Gastroesophageal sphincter (tissue), 4 donors: ENCODE measurements around the gene GMIP. TPM values are rescaled to one million over a fixed set of nuclear protein-coding genes. Genes with fewer than 3 reads are reported as not detected.
"Not testable (repeated sequence)": the region's sequence is repeated elsewhere in the genome, so short reads cannot be mapped to it uniquely, and the experiment has no call there.

Experiments used
- ATAC-seq: fragments of 150-250 bp; one replicate; pipeline ENCODE4 v1.9.1; 2016; ENCODE audit warnings: mild to moderate bottlenecking, moderate library complexity
- H3K27ac ChIP-seq, 4 donors: fragments of 200-600 bp; sonication (generic) in 3 of 4; 1 replicate in 3 of 4; 2 replicates in 1 of 4; pipeline ENCODE4 v1.5.1; 2016 to 2019
- H3K27me3 ChIP-seq: fragments of 200-600 bp; sonication (generic); one replicate; pipeline ENCODE4 v1.5.1; 2019
- H3K36me3 ChIP-seq, 2 donors: fragments of 200-600 bp; sonication (generic); one replicate each; pipeline ENCODE4 v1.5.1; 2019; ENCODE audit warnings: control low read depth in 1 of 2
- H3K4me1 ChIP-seq, 3 donors: fragments of 200-600 bp; sonication (generic); 1 replicate in 2 of 3; 2 replicates in 1 of 3; pipeline ENCODE4 v1.5.1; 2016 to 2019; ENCODE audit warnings: control low read depth in 2 of 3
- H3K4me3 ChIP-seq, 2 donors: fragments of 200-600 bp; sonication (generic); one replicate each; pipeline ENCODE4 v1.5.1; 2019; ENCODE audit warnings: mild to moderate bottlenecking in 1 of 2, moderate library complexity in 1 of 2
- H3K9me3 ChIP-seq, 3 donors: fragments of 200-600 bp; sonication (generic); one replicate each; pipeline ENCODE4 v1.5.1; 2017 to 2019; ENCODE audit warnings: control low read depth in 2 of 3
- CTCF ChIP-seq, 4 experiments: fragments of 200-600 bp in 2 of 4; fragments of 450-650 bp in 2 of 4; sonication (generic) in 1 of 4; IDR thresholded peaks; one replicate each; pipeline ENCODE4 v1.5.1; 2017 to 2019; ENCODE audit warnings: antibody characterized with exemption in 4 of 4, mild to moderate bottlenecking in 2 of 4, moderate library complexity in 2 of 4
- EP300 ChIP-seq: sonication (generic); formaldehyde crosslinking; IDR thresholded peaks from one replicate; pipeline ENCODE4 v1.6.1; 2017; ENCODE audit warnings: antibody characterized with exemption, mild to moderate bottlenecking
- POLR2A ChIP-seq, 2 donors: fragments of 450-650 bp; IDR thresholded peaks; one replicate each; pipeline ENCODE4 v1.6.1; 2017; ENCODE audit warnings: antibody characterized with exemption in 2 of 2, mild to moderate bottlenecking in 2 of 2, moderate library complexity in 1 of 2
- POLR2AphosphoS5 ChIP-seq: sonication (generic); formaldehyde crosslinking; IDR thresholded peaks from one replicate; pipeline ENCODE4 v1.6.1; 2017; ENCODE audit warnings: antibody characterized with exemption
- WGBS, 2 donors: methylation state at CpG; one replicate each; pipeline ENCODE4 v1.1.5; 2018; ENCODE audit warnings: low coverage in 1 of 2; 5-methylcytosine and 5-hydroxymethylcytosine counted together
- total RNA-seq, 4 donors: library from RNA; depleted of rRNA; stranded (reverse); fragments of >200 nt; gene quantifications; one replicate each; pipeline ENCODE4 v1.1.0, GENCODE V29; 2016

The GMIP gene
- total RNA-seq, 4 donors from 2014 or later: 7.7 to 11.2 (median 8.0) TPM

DNA sequence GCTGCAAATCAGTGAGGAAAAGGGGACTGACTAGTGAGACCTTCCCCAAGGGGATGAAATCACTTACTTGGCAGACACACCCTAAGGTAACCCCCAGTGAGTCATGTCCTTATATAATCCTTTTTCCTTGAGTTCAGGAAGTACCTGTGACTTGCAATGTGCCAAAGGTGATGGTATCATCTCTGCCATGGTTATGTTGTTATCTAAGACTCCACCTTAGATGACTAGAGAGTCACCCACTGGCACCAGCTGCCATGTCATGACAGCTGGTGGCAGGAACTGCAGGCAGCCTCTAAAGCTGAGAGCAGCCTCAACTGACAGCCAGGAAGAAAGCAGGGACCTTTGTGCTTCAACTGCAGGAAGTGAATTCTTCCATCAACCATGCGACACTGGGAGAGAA, 37.4 kb downstream of the GMIP start:
- WGBS, 2 donors: 67 to 100% methylated on average over 1 of the region's 1 CpG
- Histone ChIP-seq H3K27me3 (peaks cover 12% of the 10 kb centered on the region), H3K9me3 (no peaks in the 10 kb centered on the region), H3K27ac (no peak overlapping the region), H3K4me3 (no peak overlapping the region), H3K36me3 (no peaks in the 10 kb centered on the region), H3K4me1 (no peaks in the 10 kb centered on the region)
- TF ChIP-seq POLR2A (IDR thresholded peaks at IDR 0.05) (no peak), POLR2AphosphoS5 (no peak), CTCF (IDR thresholded peaks at IDR 0.05) (no peak), EP300 (no peak)
- no peak for ATAC-seq

- Histone ChIP-seq H3K36me3 (no peaks in the 10 kb centered on the region), H3K27me3 (peaks cover 6% of the 10 kb centered on the region), H3K27ac (no peak overlapping the region), H3K4me1 (no peaks in the 10 kb centered on the region), H3K4me3 (no peak overlapping the region), H3K9me3 (no peaks in the 10 kb centered on the region)
- no peak for TF ChIP-seq POLR2AphosphoS5
- no peak for TF ChIP-seq POLR2A (IDR thresholded peaks at IDR 0.05)
- no peak for TF ChIP-seq EP300
- TF ChIP-seq CTCF (IDR thresholded peaks at IDR 0.05): no peak
- WGBS, 2 donors: 51 to 57% methylated on average over 3 of the region's 3 CpGs
- no peak for ATAC-seq
Observed at GRCh38 chr19:19602713-19603324, 40.6 kb downstream of the GMIP start.

DNA sequence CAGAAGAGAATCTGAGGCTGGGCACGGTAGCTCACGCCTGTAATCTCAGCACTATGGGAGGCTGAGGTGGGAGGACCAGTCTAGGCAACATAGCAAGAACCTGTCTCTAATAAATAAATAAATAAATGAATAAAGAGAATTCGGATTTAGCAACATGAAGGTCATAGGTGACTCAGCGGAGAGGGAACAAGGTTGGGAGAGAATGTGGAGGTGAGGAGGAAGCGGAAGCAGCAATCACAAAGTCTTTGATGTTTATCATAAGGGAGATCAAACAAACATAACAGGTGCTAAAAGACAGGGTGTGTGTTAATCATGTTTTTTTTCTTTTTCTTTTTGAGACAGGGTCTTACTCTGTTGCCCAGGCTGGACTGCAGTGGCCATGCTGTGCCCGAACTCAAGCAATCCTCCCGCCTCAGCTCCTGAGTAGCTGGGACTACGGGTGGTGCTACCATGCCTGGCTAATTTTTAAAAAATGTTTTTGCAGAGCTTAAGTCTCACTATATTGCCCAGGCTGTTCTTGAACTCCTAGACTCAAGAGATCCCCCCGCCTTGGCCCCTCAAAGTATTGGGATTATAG, 41.2 kb downstream of the GMIP start:
- H3K4me1 ChIP-seq: no peaks in the 10 kb centered on the region
- ATAC-seq: no peak
- TF ChIP-seq POLR2A (IDR thresholded peaks at IDR 0.05) (no peak), CTCF (IDR thresholded peaks at IDR 0.05) (no peak), POLR2AphosphoS5 (no peak), EP300 (no peak)
- no peak overlapping the region for H3K4me3 ChIP-seq
- no peaks in the 10 kb centered on the region for H3K36me3 ChIP-seq
- peaks cover 6% of the 10 kb centered on the region for H3K27me3 ChIP-seq
- 85 to 86% methylated on average over 8 to 9 of the region's 9 CpGs for WGBS, 2 donors
- no peak overlapping the region for H3K27ac ChIP-seq
- no peaks in the 10 kb centered on the region for H3K9me3 ChIP-seq

- peaks cover 6% of the 10 kb centered on the region for H3K27me3 ChIP-seq
- ATAC-seq: no peak
Observed at GRCh38 chr19:19600793-19601330, 42.6 kb downstream of the GMIP start.

DNA sequence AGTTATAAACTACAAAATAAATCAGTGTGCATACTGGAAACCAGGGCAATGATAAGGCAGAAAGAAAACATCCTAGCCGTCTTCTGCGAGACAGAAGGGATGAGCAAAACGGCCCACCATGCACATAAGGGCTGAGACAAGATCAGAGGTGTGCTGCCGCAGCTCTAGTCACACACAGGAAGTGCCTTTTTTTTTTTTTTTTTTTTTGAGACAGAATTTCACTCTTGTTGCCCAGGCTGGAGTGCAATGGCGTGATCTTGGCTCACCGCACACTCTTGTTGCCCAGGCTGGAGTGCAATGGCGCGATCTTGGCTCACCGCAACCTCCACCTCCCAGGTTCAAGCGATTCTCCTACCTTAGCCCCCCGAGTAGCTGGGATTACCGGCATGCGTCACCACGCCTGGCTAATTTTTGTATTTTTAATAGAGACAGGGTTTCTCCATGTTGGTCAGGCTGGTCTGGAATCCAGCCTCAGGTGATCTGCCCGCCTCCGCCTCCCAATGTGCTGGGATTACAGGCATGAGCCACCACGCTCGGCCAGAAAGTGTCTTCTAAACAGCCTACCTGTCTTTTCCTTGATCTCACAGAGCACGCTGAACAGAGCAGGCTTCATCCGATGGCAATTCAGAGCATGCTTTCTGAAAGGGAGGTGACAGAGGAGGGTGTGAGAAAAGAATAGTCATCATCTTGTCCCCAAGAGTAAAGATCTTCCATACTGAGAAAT, 44.6 kb downstream of the GMIP start:
- WGBS, 2 donors: 86 to 90% methylated on average over 2 to 12 of the region's 20 CpGs
- not testable (repeated sequence) for H3K9me3 ChIP-seq, ATAC-seq, H3K4me3 ChIP-seq, H3K27me3 ChIP-seq, H3K36me3 ChIP-seq, H3K4me1 ChIP-seq, H3K27ac ChIP-seq

More at GRCh38 chr19:19600793-19601330, 42.6 kb downstream of the GMIP start:
- H3K4me3 ChIP-seq: no peak overlapping the region
- no peaks in the 10 kb centered on the region for H3K9me3 ChIP-seq
- no peak overlapping the region for H3K27ac ChIP-seq
- no peak for TF ChIP-seq CTCF (IDR thresholded peaks at IDR 0.05)
- TF ChIP-seq POLR2AphosphoS5: no peak
- TF ChIP-seq POLR2A (IDR thresholded peaks at IDR 0.05): no peak
- TF ChIP-seq EP300: no peak
- H3K4me1 ChIP-seq: no peaks in the 10 kb centered on the region
- 67% methylated on average over 1 of the region's 1 CpG; no CpG with 5 or more reads in 1 of the 2 donors for WGBS, 2 donors
- H3K36me3 ChIP-seq: no peaks in the 10 kb centered on the region
